GM18520 (cell line): ENCODE results near the gene ABCG2.
"Not testable (repeated sequence)": the region's sequence is repeated elsewhere in the genome, so short reads cannot be mapped to it uniquely, and the experiment has no call there.

Experiments used
- ATAC-seq: cut with Tn5 transposase; IDR thresholded peaks from one replicate; pipeline ENCODE4 v1.9.1; 2021; ENCODE audit not compliant: unreplicated experiment

Gene ABCG2

DNA sequence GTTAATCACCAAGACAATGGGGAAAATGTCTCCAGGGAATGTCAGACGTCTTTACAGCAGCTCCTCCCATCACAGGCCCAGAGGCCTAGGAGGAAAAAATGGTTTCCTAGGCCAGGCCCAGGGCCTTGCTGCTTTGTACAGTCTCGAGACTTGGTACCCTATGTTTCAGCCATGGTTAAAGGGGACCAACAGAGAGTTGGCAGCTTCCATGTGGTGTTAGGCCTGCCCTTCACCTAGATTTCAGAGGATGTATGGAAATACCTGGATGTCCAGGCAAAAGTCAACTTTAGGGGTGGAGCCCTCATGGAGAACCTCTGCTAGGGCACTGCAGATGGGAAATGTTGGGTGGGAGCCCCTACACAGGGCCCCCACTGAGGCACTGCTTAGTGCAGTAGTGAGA is 38.5 kb downstream of the ABCG2 start:
- no peak for ATAC-seq

DNA sequence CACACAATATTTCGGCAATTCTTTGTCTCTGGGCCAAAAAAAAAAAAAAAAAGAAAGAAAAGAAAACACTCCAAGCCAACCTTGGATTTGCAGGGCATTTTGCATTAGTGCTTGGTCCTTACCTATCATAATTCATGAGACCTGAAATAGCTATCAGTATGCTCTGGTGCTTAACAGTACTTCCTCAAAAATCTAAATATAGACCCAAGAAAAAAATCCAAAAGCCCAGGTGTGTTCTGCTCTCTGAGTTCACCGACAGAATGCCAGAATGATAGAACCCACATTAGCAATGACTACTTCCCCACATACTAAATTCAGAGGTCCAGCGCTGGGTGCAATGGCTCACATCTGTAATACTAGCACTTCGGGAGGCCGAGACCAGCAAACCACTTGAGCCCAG is 42.9 kb downstream of the ABCG2 start:
- no peak for ATAC-seq

DNA sequence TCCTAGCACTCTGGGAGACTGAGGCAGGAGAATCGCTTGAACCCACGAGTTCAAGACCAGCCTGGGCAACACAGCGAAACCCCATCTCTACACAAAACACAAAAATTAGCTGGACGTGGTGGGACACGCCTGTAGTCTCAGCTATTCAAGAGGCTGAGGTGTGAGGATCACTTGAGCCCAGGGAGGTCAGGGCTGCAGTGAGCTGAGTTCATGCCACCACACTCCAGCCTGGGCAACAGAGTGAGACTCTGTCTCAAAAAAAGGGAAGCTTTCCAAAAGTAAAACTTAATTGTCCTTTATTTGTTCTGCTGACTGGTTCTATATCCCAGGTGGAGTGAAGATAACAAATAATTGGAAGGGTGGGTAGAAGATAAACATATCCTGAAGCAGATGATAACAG is 45.6 kb downstream of the ABCG2 start:
- ATAC-seq: no peak

DNA sequence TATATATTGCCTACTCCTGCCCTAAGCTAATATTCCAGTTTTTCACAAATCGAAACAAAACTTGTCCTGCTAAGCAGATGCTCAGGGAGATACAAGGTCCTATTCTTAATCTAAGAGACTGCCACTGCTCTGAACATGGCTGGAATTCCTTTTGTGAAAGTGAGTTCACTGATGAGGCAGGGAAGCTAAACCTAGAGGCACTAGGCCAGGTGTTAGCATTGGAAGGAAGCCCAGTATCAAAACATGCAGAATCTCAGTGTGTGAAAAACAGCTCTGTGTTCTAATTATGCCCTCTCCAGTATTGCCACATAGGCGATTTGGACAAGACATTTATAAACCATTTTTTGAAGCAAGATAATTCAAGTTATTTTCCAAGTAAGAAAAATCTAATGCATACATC is 47.6 kb downstream of the ABCG2 start:
- ATAC-seq: no peak

DNA sequence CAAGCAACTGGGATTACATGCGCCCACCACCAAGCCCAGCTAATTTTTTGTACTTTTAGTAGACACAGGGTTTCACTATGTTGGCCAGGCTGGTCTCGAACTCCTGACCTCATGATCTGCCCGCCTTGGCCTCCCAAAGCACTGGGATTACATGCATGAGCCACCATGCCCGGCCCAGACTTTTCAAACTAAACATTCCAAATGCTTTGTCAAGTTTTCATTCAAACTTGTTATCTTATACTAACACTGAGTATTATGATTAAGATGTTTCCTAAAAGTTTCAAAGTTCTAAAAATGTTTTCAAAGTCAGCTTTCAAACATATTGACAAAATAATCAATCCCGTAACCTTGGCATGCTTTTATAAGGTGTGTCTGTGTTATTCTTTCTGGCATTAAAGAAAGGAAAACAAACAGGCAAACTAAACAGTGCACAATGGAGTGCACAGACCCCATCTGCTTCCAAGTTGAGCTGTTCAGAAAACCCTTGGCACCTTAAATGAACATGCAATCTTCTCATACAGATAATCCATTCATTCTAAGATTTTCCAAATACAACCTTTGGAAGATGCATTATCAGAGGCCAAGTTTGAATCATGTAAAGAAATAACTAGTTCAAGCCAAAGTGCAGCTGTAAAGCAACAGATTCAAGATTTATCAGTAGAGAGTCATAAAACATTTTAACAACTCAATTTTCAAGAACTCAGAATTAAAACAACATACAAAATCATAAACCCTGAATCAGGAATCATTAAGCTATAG is 49.1 kb downstream of the ABCG2 start:
- no peak for ATAC-seq

DNA sequence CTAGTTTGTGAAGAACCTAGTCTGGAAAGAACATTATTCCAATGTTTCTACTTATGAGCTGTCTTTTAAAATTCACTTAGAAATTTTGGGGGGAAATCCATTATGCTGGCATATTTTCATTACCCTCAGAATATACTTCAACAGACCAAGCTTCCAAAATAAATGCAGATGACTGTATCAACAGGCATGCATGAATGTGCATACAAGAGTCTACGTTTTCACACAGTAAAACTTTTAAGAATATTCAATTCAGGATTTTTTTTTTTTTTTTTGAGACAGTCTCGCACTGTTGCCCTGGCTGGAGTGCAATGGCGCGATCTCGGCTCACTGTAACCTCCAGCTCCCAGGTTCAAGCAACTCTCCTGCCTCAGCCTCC is 49.7 kb downstream of the ABCG2 start:
- no peak for ATAC-seq

DNA sequence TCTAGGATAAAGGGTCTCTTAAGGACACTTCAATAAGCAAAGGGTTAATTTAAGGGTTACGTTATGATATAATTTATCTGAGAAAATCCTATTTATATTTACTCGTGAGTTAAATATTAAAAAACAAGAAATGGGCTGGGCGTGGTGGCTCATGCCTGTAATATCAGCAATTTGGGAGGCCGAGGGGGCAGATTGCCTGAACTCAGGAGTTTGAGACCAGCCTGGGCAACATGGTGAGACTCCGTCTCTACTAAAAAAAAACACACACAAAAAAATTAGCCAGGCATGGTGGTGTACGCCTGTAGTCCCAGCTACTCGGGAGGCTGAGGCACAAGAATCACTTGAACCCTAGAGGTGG is 50.4 kb downstream of the ABCG2 start:
- not testable (repeated sequence) for ATAC-seq

DNA sequence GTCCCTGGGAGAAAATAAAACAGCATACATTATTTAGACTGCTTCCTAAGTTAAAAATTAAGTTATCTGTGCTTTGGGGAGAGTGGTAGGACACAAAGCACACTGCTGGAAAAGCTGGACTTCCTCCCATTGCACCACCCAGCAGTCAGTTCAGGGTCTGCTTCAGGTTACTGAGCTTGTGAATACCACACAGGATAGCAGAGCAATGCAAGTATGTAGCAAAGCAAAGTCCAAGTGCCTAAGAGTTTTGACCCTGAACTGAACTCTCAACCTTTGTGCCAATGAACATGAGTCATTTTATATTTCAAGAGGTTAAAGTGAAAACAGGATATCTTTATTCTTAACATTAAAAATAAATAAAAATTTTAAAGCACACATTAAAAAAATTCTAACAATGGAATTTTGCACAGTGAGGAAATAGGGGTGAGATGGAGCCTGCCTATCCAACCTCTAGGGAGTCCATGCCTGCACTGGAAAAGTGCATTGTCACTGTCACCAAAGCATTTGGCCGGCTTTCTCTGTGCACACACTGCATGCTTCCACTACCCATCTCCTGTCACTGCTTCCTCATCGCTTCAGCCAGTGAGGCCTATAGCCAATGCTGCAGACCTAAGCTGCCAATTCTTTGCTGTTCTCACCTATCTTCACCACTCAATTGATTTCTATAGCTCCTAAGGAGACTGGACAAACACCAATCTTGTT is 50.9 kb downstream of the ABCG2 start:
- no peak for ATAC-seq

DNA sequence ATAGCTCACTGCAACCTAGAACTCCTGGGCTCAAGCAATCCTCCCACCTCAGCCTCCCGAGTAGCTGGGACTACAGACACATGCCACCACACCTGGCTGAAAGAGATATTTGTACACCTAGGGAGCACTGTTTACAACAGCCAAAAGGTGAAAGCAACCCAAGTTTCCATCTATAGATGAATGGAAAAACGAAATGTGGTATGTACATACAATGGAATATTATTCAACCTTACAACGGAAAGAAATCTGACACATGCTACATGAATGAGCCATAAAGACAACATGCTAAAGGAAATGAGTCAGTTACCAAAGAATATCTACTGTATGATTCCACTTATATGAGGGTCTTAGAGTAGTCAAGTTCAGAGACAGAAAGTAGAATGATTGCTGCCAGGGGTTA is 52.2 kb downstream of the ABCG2 start:
- no peak for ATAC-seq

DNA sequence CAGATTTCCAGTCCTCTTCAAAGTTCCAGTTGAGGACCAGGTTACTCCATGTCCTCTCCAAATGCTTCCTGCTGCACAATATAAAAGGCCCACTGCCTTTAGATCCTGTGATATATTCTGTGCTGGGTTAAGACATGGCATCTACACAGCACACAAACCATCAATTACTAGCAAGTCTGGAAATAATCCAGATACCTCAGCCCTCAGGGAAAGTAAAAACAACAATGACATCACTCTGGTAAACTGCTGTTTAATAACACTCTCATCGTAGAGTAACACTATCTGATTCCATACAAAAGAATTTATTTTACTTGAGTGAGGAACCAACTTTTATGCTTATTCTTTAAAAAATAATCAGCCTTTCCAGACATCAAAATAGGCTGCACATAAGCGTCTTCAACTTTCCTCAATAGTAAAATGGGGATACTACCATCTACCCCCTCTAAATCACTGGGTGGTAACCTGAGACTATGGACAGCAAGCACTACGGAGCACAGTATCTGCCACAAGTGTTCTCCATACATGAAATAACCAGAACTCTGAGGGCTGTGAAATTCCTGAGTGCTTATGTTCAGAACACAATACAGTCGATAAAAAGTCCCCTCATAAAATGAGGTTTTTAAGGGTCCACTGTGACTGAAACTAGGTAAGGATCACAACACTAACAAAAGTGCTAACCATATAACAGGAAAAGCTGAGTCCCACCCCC is 53.4 kb downstream of the ABCG2 start:
- no peak for ATAC-seq

DNA sequence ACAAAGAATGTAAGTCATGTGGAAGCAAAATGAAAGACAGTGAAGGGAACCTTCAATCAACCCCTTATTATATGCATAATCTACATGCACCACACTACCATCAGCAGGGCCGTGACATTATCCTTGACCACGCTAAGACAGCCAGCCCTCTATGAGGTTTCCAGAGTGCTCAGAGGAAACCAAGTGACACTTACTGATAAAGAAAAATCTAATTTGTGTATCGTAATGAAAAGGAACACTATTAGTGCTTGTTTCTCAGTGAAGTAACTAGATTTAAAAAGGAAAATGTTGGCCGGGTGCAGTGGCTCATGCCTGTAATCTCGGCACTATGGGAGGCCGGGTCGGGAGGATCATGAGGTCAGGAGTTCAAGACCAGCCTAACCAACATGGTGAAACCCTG is 56.4 kb downstream of the ABCG2 start:
- no peak for ATAC-seq

DNA sequence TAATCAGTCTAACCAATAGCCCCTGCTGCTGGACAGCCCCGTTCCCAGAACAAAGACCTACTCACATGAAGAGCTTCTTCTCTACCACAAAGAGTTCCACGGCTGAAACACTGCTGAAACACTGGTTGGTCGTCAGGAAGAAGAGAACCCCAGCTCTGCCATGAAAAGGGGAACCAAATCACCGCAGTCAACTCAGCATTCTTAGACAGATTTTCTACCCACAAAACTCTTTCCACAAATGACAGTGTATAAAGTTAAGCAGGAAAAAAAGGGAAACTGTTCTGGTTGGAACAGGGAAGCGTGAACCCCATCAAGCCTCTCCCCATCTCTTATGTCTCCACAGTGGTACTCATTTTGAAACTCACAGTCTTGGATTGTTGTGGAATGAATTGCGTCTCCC is 57.3 kb downstream of the ABCG2 start:
- no peak for ATAC-seq

DNA sequence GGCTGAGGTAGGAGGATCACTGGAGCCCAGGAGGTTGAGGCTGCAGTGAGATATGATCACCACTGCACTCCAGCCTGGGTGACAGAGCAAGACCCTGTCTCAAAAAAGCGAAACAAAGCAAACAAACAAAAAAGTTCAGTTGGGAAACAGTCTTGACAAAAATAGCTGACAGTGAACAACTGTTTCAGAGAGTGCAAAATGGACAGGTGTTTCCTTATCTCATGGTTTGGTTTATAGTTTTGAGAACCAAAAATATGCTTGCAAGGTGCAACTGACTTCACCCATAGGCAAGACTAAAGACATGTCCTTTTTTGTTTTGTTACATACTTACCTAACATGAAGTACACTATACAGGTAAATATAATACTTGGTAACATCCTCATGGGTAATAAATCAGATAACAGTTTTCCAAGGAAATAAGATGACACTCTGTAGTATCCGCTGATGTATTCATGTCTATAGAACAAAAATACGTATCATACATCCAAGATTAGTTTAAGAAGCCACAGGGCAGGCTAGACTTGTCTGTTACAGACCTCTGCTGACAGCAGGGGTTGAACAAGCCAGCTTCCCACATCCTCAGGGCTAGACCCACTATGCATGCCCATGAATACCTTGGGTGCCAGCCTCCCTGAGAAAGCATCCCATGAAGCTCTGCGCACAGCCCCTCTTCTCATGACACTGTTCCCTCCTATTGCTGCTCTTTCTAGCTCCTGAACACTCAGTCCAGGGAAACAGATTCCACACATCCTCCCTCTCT is 59.3 kb downstream of the ABCG2 start:
- ATAC-seq: no peak

DNA sequence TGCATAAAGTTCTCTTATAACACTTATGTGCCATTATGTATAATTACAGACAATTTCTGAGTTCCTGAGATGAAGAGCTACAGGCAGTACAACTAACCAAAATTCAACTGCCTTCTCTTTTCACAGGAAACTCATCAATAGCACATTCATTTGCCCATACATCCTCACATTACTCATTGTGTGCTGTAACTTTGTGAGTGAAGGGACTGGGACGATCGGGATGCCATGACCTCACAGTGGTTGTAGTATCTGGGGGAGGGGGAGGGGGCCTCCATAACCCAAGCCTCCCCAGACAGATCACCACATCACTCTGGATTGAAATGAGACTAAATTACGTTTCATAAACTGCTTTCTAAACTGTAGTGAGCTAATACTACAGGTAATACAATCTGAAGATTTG is 60.7 kb downstream of the ABCG2 start:
- no peak for ATAC-seq

DNA sequence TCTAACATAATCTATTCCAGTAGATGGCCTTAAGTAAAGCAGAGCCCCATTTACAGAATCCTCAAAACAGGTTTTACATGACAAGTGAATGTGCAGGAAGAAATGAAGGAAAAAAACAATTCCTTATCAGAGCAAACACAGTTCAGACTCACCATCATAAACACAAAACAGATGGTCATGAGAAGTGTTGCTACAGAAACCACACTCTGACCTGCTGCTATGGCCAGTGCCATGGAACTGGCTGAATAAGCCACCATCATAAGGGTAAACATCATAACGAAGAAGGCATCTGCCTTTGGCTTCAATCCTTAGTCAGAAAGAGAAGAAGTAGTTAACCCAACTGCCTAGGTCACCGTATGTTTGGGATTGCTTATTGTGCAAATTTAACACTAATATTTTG is 61.1 kb downstream of the ABCG2 start:
- no peak for ATAC-seq

DNA sequence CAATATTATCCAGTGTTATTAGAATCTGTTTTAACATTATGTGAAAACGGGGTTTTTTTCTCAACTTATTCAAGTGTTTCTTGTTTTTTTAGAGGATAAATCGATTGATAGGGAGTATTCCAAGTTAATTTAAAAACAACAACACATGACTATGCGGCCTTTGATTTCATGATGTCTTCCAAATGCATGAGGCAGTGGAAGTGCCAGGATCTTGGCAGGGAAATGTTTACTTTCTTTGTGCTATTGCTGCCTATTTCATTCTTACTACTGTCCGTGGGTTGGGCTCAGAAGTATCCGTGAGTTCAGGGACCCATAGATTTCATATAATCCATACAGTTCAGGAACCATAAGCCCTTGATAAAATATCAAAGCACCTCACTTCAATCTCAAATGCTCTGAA is 64.6 kb downstream of the ABCG2 start:
- no peak for ATAC-seq

DNA sequence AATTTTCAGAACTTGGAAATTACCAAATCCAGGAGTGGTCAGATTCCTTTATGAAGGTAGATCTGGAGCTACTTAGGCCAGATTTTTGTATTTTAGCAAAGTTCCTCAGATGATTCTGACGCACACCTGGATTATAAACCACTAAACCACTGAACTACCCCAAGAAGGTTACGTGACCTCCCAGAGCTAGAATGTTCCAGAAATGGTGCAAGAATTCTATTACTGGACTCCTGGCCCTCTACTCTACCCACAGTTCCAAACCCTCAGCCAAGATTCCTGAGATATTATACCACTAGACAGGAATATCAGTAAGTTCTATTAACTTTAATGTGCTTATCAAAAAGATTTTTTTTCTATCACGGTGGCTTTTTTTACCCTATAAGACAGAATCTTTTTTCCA is 67.1 kb downstream of the ABCG2 start:
- no peak for ATAC-seq

DNA sequence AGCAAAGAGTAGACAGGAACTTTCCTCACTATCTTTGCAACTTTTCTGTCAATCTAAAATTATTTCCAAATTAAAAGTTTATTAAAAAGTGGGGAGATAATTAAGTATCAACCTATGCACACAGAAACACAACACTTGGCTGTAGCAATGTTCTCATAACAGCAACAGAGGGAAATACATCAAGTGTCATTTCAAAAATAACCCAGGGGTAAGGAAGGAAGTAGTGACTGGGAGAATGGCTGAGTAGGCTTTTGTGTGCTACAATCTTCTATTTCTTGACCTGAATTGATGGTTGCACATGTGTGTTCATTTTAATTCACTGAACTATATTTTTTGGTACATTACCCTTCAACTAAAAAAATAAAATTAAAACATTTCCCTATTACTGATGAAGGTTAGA is 67.5 kb downstream of the ABCG2 start:
- ATAC-seq: no peak

DNA sequence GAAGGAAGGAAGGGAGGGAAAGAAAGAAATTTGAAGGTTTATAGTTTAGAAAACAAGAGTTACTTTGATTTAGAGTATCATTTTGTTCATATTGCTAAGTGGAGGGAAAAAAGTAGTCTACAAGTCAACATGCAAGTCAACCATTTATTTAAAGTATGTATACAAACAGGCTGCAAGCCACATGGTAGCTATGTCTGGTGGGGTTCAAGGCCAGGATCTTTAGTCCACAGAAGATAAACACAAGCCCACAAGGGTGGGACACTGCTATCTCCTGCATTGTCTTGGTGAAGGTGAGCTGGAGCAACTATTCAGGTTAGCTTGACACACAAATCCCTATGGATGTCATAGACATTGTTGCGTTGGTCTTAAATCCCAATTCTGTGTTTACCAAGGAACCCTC is 71.4 kb downstream of the ABCG2 start:
- ATAC-seq: no peak

DNA sequence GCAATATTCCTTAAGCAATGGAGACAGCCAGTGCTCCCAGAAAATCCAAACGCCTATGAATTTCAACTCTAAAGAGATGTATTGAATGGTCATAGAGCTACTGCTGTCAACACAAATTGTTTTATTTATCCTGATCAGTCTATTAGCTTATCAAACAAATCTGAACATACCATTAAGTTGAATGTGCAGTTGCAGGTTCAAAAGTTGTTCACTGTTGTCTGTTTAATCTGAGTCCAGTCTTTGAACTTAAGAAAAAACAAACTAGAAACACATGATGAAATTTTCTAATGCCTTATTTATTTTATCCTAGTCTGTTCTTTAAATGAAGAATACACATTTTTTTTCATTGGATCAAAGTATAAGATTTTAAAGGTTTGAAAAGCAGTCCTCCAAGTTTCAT is 77.8 kb downstream of the ABCG2 start:
- ATAC-seq: no peak

DNA sequence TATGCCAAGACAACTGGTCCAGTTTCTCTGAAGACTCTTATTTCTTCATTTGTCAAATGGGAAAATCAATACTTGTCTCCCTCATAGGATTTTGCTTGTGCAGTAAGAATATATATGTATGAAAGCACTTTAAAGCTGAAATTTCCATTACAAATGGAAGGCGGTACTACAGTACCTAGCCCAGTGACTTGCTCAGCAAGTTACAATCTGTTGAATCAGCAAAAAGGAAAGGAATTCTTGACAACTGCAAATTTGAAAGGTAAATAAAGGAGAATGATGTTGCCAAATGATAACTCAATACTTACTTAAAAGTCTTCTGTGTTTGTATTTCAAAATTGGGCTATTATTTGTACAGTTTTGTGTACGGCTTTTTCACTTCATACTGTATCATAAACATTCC is 79.9 kb downstream of the ABCG2 start:
- ATAC-seq: no peak
